Upper lobe of right lung (tissue), 1 donor: ENCODE results near the gene LMNTD1. TPM values are rescaled to one million over a fixed set of nuclear protein-coding genes. Genes with fewer than 3 reads are reported as not detected.

ENCODE experiments used
- ATAC-seq: fragments of 200-7000 bp; cut with Tn5 transposase; one replicate; pipeline ENCODE4 v1.9.1; 2020; ENCODE audit warnings: mild to moderate bottlenecking, moderate library complexity
- DNase-seq: peaks from one replicate; pipeline ENCODE4 v3.0.0-alpha.2; 2020
- H3K27ac ChIP-seq: fragments of 200-600 bp; one replicate; pipeline ENCODE4 v1.8.0; 2022
- H3K27me3 ChIP-seq: fragments of 200-600 bp; one replicate; pipeline ENCODE4 v1.8.0; 2022; ENCODE audit warnings: mild to moderate bottlenecking
- H3K36me3 ChIP-seq: fragments of 200-600 bp; one replicate; pipeline ENCODE4 v1.8.0; 2022
- H3K4me1 ChIP-seq: fragments of 200-600 bp; one replicate; pipeline ENCODE4 v1.8.0; 2022
- H3K4me3 ChIP-seq: fragments of 200-600 bp; one replicate; pipeline ENCODE4 v1.8.0; 2022; ENCODE audit warnings: mild to moderate bottlenecking
- H3K9me3 ChIP-seq: fragments of 200-600 bp; one replicate; pipeline ENCODE4 v1.8.0; 2022
- CTCF ChIP-seq: fragments of 200-600 bp; IDR thresholded peaks from one replicate; pipeline ENCODE4 v1.8.0; 2022; ENCODE audit warnings: antibody characterized with exemption
- intact Hi-C: fragments of 100-400 bp; cut with DNase I; formaldehyde crosslinking; loops from one replicate; pipeline ENCODE4 v1.11.0; 2022
- total RNA-seq: library from RNA; stranded (reverse); fragmentation: NEBNext Ultra II Directional; extraction: Animal tissue kit (Norgen Biotek cat#: 25700); gene quantifications from one replicate; pipeline ENCODE4 v1.2.1, GENCODE V29; 2021
- donor health status: DM: no; HTN: yes; CAD: no; lungs with severe emphysema.

The LMNTD1 gene
- total RNA-seq, 1 donor from 2014 or later, result not detected

GRCh38 chr12:25482625-25483024 is 70.5 kb downstream of the LMNTD1 start:
- intact Hi-C loops, result no loop called here
- Histone ChIP-seq H3K27ac (no peak overlapping the region), H3K36me3 (no peaks in the 10 kb centered on the region), H3K9me3 (no peaks in the 10 kb centered on the region), H3K4me1 (no peaks in the 10 kb centered on the region), H3K4me3 (no peak overlapping the region), H3K27me3 (no peaks in the 10 kb centered on the region)
- no peak for TF ChIP-seq CTCF
- DNase-seq, result no peak
- ATAC-seq, result no peak

GRCh38 chr12:25480145-25480544 is 72.9 kb downstream of the LMNTD1 start:
- no peak for ATAC-seq
- H3K9me3 ChIP-seq, result no peaks in the 10 kb centered on the region
- intact Hi-C loops, result no loop called here

GRCh38 chr12:25477217-25477616 is 75.9 kb downstream of the LMNTD1 start:
- Histone ChIP-seq H3K4me1 (no peaks in the 10 kb centered on the region), H3K27me3 (no peaks in the 10 kb centered on the region), H3K36me3 (no peaks in the 10 kb centered on the region), H3K27ac (no peak overlapping the region), H3K4me3 (no peak overlapping the region), H3K9me3 (no peaks in the 10 kb centered on the region)
- no peak for TF ChIP-seq CTCF
- ATAC-seq, result no peak
- DNase-seq, result no peak
- intact Hi-C loops, result no loop called here

More at GRCh38 chr12:25480145-25480544, 72.9 kb downstream of the LMNTD1 start:
- H3K27ac ChIP-seq, result no peak overlapping the region
- TF ChIP-seq CTCF, result no peak
- no peak for DNase-seq
- no peaks in the 10 kb centered on the region for H3K36me3 ChIP-seq
- H3K27me3 ChIP-seq, result no peaks in the 10 kb centered on the region
- no peak overlapping the region for H3K4me3 ChIP-seq
- H3K4me1 ChIP-seq, result no peaks in the 10 kb centered on the region

GRCh38 chr12:25472453-25472852 is 80.6 kb downstream of the LMNTD1 start:
- no peaks in the 10 kb centered on the region for H3K27me3 ChIP-seq
- intact Hi-C loops, result no loop called here
- no peak for DNase-seq
- H3K4me3 ChIP-seq, result no peak overlapping the region
- no peaks in the 10 kb centered on the region for H3K9me3 ChIP-seq
- no peaks in the 10 kb centered on the region for H3K4me1 ChIP-seq
- no peak for ATAC-seq
- H3K36me3 ChIP-seq, result no peaks in the 10 kb centered on the region
- no peak overlapping the region for H3K27ac ChIP-seq
- TF ChIP-seq CTCF, result no peak

GRCh38 chr12:25469861-25470260 is 83.2 kb downstream of the LMNTD1 start:
- no peaks in the 10 kb centered on the region for H3K27me3 ChIP-seq
- H3K27ac ChIP-seq, result no peak overlapping the region
- DNase-seq, result no peak
- intact Hi-C loops, result no loop called here
- H3K36me3 ChIP-seq, result no peaks in the 10 kb centered on the region
- TF ChIP-seq CTCF, result no peak
- H3K4me1 ChIP-seq, result no peaks in the 10 kb centered on the region
- no peak overlapping the region for H3K4me3 ChIP-seq
- no peaks in the 10 kb centered on the region for H3K9me3 ChIP-seq
- ATAC-seq, result no peak

GRCh38 chr12:25469368-25469767 is 83.7 kb downstream of the LMNTD1 start:
- ATAC-seq (no peak), DNase-seq (no peak)
- no peaks in the 10 kb centered on the region for H3K36me3 ChIP-seq
- H3K27me3 ChIP-seq, result no peaks in the 10 kb centered on the region
- no peak overlapping the region for H3K27ac ChIP-seq
- H3K4me3 ChIP-seq, result no peak overlapping the region
- intact Hi-C loops, result no loop called here
- no peak for TF ChIP-seq CTCF
- no peaks in the 10 kb centered on the region for H3K9me3 ChIP-seq
- H3K4me1 ChIP-seq, result no peaks in the 10 kb centered on the region
